Body of pancreas (tissue), 4 donors: ENCODE data around the gene GAL3ST1.

Source experiments
- CTCF ChIP-seq, 7 experiments: fragments of 450-650 bp in 4 of 7; fragments of 200-600 bp in 3 of 7; sonication (generic) in 3 of 7; IDR thresholded peaks; one replicate each; pipeline ENCODE4 v1.5.1; 2016 to 2019; ENCODE audit warnings: antibody characterized with exemption in 7 of 7
- POLR2A ChIP-seq, 3 donors: fragments of 450-650 bp; IDR thresholded peaks; one replicate each; pipeline ENCODE4 v1.6.1; 2016; ENCODE audit warnings: antibody characterized with exemption in 3 of 3, mild to moderate bottlenecking in 2 of 3

DNA sequence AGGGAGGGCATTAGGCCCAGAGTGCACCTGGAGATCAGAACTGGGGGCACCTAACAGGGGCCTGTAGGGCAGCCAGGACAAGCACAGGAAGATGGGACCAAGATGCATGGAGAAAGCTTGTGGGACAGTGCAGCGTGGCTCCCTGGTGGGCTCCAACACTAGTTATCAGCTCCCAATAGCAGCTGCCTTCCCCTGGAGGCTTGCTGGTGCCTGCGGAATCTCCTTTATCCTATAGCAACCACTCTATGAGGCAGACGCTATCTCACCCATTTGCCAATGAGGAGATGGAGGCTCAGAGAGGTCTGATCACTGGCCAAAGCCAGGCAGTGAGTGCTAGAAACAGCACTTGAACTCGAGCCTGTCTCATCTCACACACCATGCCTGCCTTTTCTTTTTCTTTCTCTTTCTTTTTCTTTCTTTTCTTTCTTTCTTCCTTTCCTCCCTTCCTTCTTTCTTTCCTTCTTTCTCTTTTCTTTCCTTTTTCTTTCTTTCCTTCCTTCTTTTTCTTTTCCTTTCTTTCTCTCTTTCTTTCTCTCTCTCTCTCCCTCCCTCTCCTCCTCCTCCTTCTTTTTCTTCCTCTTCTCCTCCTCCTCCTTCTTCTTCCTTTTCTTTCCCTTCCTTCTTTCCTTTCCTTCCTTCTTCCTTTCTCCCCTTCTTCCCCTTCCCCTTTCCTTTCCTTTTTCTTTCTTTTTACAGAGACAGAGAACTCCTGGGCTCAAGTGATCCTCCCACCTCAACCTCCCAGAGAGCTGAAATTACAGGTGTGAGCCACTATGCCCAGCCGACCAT lies 52.9 kb downstream of the GAL3ST1 start:
- no peak for TF ChIP-seq CTCF (IDR thresholded peaks at IDR 0.05)
- no peak for TF ChIP-seq POLR2A (IDR thresholded peaks at IDR 0.05)
